Measurements from ENCODE around the gene ADARB2.

GRCh38 chr10:1191752-1192151 is 545.6 kb downstream of the ADARB2 start:
- TF ChIP-seq, protein P1, sequence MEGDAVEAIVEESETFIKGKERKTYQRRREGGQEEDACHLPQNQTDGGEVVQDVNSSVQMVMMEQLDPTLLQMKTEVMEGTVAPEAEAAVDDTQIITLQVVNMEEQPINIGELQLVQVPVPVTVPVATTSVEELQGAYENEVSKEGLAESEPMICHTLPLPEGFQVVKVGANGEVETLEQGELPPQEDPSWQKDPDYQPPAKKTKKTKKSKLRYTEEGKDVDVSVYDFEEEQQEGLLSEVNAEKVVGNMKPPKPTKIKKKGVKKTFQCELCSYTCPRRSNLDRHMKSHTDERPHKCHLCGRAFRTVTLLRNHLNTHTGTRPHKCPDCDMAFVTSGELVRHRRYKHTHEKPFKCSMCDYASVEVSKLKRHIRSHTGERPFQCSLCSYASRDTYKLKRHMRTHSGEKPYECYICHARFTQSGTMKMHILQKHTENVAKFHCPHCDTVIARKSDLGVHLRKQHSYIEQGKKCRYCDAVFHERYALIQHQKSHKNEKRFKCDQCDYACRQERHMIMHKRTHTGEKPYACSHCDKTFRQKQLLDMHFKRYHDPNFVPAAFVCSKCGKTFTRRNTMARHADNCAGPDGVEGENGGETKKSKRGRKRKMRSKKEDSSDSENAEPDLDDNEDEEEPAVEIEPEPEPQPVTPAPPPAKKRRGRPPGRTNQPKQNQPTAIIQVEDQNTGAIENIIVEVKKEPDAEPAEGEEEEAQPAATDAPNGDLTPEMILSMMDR (IDR thresholded peaks at IDR 0.05): no peak
- no peak for TF ChIP-seq POLR2A (IDR thresholded peaks at IDR 0.05)

All from Peyer's patch (tissue), 4 donors.